ENCODE data around the gene KIAA1586.
"Not testable (repeated sequence)": the region's sequence is repeated elsewhere in the genome, so short reads cannot be mapped to it uniquely, and the experiment has no call there.

Gene KIAA1586

DNA sequence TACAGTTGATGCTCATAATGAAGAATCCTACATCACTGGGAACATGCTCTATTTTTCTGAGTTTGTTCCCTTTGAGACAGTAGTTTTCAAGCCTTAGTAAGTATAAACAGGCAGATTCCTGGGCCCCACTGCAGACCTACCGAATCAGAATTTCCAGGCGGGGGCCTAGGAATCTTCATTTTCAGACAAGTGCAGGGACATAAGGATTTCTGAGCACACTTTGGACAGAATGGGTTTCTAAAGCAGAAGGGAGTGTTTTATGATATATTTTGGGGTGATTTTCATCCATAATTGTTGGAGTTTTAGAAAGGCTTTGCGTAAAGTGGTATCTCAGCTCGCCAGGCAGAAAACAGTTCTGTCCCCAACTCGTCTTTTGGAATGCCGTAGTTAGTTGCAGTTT, 1.4 kb downstream of the KIAA1586 start:
- DNase-seq = not testable (repeated sequence)

DNA sequence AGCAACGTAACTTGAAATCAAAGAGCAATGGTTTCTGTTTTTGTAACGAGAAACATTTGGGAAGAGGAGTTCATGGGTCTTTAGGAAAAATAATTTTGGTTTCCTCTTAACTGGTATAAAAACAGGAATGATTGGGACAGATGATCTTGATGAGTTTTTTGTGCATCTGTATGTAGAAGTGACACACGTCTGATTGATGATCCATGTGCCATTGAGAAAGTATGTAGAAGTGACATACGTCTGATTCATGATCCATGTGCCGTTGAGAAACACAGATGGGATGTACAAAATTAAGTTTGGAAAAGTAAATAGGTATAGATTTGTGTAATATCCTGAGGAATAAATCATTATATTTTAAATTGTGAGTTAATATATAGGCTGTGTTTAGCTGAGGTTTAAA, 2.1 kb downstream of the KIAA1586 start:
- DNase-seq = no peak

GRCh38 chr6:57063847-57064246, 17.4 kb downstream of the KIAA1586 start:
- no peak for DNase-seq

DNA sequence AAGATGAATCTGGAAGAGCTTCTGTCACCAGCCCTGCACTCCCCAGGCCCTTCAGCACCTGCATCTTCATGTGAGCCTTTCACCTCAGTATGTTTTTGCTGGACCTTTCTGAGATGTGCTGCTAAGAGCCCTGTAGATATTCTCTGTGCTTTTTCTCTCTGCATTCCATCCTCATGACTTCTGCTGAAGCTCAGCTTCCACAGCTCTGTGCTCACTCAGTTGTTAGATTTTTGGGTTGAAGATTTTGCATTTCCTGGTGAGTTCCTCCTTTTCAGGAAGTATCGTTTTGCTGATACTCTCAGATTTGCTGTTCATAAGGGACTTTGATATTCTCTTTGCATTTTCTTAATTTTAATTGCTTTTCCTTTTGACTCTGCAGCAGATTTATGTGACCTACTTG, 18.3 kb downstream of the KIAA1586 start:
- no peak for DNase-seq

DNA sequence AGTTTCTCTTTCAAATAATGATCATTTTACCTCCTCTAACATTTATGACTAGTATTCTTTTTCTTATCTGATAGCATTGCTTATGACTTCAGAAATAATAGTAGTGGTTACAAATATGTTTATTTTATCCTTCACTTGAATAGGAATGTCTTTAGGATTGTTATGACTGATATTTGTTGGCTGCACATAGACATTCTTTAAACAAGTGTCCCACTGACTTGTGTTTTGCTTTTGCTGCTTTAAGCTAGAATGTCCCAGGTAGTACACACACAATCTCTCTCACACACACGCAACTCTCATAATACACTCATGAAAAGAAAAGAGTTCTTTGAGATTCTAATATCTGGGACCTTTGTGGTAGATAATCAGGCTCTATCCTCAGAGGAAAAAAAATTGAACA, 21.6 kb downstream of the KIAA1586 start:
- no peak for DNase-seq

GRCh38 chr6:57069228-57069627, 22.7 kb downstream of the KIAA1586 start:
- DNase-seq = no peak

DNA sequence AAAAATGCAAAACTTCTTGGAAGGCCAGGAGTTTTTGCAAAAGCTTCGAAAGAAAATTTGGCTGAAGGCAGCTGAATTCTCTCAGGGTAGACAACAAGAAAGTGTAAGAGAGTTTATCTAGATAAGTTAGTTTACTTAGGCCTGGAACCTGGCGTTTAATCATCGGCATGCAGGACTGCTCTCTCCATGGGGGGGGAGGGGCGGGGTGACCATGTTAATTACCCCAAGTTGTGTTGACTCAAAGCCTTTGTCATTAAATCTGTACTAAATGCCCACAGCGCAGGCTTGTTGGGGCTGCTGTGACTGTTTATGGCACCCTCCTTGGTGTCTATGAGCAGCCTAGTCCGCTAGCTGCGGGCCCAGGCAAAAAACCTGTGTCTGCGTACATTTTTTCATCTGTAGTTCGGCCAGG, 23.4 kb downstream of the KIAA1586 start:
- DNase-seq = no peak

DNA sequence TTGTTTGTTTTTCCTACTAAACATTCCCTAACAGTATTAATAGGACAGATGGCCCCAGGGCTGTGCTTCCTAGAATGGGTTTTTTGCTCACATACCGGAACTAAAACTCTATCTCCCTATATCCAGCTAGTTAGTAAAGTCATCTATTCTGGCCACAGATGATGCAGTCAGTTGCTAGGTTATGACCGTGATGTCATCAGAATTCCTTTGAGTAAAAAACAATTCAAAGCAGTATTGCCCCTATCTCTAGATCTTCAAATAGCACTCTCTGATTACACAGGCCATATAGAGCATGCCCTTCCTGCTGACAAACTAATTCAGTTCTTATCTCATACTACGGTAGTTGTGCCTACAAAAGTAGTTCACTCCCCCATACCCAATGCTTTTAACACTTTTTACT, 25.6 kb downstream of the KIAA1586 start:
- DNase-seq = no peak

DNA sequence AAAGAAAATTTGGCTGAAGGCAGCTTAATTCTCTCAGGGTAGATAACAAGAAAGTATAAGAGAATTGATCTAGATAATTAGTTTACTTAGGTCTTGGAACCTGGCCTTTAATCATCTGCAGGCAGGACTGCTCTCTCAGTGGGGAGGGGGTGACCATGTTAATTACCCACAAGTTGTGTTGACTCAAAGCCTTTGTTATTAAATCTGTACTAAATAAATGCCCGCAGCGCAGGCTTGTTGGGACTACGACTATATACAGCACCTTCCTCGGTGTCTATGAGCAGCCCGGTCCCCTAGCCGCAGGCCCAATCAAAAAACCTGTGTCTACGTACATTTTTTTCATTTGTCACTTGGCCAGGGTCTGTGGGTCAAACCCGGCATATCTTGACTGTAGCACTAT, 27.9 kb downstream of the KIAA1586 start:
- no peak for DNase-seq

DNA sequence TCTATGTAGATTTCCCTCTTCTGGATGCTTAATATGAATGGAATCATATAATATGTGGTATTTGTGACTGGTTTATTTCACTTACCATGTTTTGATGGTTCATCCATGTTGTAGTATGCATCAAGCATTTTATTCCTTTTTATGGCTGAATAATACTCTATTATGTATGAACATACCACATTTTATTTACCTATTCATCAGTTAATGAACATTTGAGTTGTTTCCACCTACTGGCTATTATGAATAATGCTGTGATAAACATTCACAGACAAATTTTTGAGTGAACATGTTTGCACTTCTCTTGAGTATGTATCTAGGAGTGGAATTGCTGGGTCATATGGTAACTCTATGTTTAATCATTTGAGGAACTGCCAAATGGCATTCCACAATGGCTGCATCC, 28.6 kb downstream of the KIAA1586 start:
- no peak for DNase-seq

GRCh38 chr6:57078531-57079207, 32.2 kb downstream of the KIAA1586 start:
- no peak for DNase-seq

- DNase-seq = no peak
Measured at GRCh38 chr6:57085471-57085870, 39.0 kb downstream of the KIAA1586 start.

DNA sequence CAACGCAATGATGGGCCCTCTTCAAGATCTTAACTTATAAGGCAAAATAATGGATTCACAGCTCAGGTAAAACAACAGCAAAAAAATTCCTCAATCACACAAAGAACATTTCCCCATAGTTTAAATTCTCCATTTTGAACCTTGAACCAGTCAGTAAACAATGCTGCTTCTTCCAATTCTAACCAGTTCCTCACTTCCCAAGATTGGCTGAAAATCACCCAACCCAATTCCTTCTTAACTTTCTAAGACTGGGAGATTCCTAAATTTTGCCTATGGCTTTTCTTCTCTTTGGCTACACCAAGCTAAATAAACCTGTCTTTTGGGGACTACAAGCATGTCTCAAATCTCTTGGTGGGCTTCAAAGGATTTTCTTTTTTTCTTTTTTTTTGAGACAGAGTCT, 40.4 kb downstream of the KIAA1586 start:
- DNase-seq = no peak

- no peak for DNase-seq
Measured at GRCh38 chr6:57087916-57088315, 41.4 kb downstream of the KIAA1586 start.

DNA sequence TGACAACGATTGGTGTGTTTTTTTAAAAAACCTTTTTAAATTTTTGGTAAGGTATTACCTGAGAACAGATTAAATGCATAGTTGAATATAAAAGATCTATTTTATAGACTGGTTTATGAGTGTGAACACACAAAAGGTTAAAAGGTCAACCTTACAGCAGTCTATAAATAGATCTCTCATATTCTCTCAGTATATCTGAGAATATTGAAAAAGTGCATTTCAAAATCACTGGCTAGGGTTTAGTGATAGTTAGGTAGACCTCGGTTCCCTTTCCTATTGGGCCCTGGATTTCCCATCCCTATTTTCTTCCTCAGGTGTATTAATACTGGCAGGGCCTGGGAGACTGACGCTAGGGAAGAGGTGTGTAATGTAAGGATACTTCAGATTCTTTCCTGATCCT, 42.8 kb downstream of the KIAA1586 start:
- DNase-seq = no peak

- peak; percentile 73 for DNase-seq
Measured at GRCh38 chr6:57089687-57090457, 43.4 kb downstream of the KIAA1586 start, which contains the start of gene ZNF451. ZNF451 (plus strand) TSS chr6:57090188; CDS start chr6:57090254, 66 bp downstream.

DNA sequence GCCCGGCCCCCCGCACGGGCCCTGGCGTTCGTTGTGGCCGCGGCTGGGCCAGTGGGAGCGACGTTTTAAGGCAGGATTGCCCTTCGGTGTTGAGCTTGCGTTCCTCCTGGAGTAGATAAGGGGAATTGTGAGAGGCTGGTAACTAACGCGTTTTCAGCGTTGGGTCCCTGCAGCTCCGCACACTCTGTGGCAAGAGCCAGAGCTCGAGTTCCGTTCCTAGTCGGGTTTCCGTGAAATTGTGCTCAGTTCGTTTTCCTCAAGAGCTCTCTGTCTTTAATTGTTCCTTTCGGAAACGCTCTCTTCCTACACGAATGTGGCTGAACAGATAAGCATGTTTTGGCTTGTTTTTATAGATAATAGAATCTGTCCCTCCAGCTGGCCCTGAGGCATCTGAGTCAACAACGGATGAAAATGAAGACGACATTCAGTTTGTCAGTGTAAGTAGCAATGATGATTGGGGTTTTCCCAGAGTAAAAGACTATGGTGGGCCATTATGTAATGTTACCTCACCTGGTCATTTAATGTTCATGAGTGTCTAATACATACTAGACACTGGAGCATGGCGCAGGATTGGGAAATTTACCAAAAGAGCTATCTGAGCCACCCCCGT, 44.1 kb downstream of the KIAA1586 start:
- not testable (repeated sequence) for DNase-seq

GRCh38 chr6:57091375-57091774, 44.9 kb downstream of the KIAA1586 start:
- DNase-seq = not testable (repeated sequence)

- DNase-seq = no peak
Measured at GRCh38 chr6:57094689-57095088, 48.2 kb downstream of the KIAA1586 start.

GRCh38 chr6:57097596-57097995, 51.1 kb downstream of the KIAA1586 start:
- no peak for DNase-seq

DNA sequence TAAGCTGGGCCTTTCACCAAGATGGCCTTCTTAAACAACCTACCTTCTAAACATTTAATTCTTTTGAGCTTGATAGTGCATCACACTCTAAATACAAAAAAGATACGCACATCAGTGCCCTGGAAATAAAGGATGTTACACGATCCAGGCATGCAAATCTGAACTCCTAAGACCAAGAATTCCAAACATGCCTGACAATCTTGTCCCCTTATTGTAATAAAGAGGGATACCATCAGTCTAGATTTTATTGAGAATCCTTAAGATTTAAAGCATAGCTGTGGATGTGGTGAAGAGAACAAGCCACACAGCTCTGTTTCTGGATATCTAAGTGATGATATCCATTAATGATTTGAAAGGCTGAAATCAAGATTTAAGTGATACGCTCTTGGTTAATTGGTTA, 56.5 kb downstream of the KIAA1586 start:
- DNase-seq = no peak

GRCh38 chr6:57104336-57104735, 57.8 kb downstream of the KIAA1586 start:
- no peak for DNase-seq

Measured in 8988T (cell line).